SJSA1 (cell line): ENCODE data around the gene ME1. TPM values are rescaled to one million over a fixed set of nuclear protein-coding genes. Genes with fewer than 3 reads are reported as not detected.
"Not testable (repeated sequence)": the region's sequence is repeated elsewhere in the genome, so short reads cannot be mapped to it uniquely, and the experiment has no call there.

ENCODE experiments used
- DNase-seq, 2 experiments: peaks; one replicate each; pipeline ENCODE4 v3.0.0-alpha.2; 2015 to 2020; ENCODE audit warnings: low spot score in 2 of 2, low read depth in 1 of 2
- H3K27ac ChIP-seq: fragments of 250-450 bp; sonication (Bioruptor Pico); 2 replicates; pipeline ENCODE4 v1.5.1; 2020; ENCODE audit warnings: mild to moderate bottlenecking, moderate library complexity
- H3K27me3 ChIP-seq: fragments of 250-450 bp; sonication (Bioruptor Pico); replicated peaks from 2 replicates; pipeline ENCODE4 v1.5.1; 2020; ENCODE audit warnings: mild to moderate bottlenecking, moderate library complexity
- H3K36me3 ChIP-seq: fragments of 250-450 bp; sonication (Bioruptor Pico); 2 replicates; pipeline ENCODE4 v1.5.1; 2020; ENCODE audit warnings: mild to moderate bottlenecking
- H3K4me1 ChIP-seq: fragments of 250-450 bp; sonication (Bioruptor Pico); replicated peaks from 2 replicates; pipeline ENCODE4 v1.6.1; 2021; ENCODE audit warnings: mild to moderate bottlenecking
- H3K4me3 ChIP-seq: fragments of 250-450 bp; sonication (Bioruptor Pico); 2 replicates; pipeline ENCODE4 v1.5.1; 2020; ENCODE audit warnings: mild to moderate bottlenecking
- H3K9me3 ChIP-seq: fragments of 250-450 bp; sonication (Bioruptor Pico); replicated peaks from 2 replicates; pipeline ENCODE4 v1.5.1; 2020; ENCODE audit warnings: mild to moderate bottlenecking
- total RNA-seq: library from RNA; depleted of rRNA; stranded (reverse); fragments of >200 nt; shearing (Covaris generic); gene quantifications from 2 replicates; pipeline ENCODE4 v1.2.3, GENCODE V29; 2014

ME1 gene
- total RNA-seq, 1 experiment from 2014 or later = 54.7 TPM

DNA sequence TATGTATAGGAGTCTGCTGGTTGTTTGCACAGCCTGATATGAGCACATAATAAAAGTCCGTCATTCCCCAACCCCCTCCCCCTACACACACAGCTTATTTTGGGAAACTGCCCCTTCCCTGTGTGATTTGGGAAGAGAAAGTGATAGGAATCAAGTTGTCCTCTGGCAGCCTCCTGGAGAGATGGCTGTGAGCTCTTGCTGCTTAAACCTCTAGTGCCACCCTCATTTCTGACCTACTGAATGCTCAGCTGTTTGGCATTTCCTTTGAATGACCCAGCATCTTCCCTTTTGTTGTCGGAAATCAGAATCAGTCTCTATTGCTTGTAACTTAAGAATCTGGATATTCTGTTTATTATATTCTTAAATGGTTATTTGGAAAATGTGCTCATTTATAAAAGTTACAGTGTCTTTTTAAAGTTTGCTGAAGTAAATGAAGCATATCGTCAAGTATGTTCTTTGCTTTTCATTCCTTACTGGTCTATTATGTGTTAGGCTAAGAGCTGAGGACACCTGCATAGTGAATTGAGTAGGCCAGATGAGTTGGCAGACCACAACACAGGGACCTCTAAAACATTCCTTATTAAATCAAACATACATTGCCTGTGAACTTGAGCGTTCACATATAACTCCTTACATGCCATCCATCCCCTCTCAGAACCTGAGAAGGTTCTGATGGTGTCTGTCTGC is 232.2 kb downstream of the ME1 start:
- Histone ChIP-seq H3K4me3 (no peak overlapping the region), H3K4me1 (peaks cover 16% of the 10 kb centered on the region), H3K9me3 (no peaks in the 10 kb centered on the region), H3K36me3 (peaks cover 3% of the 10 kb centered on the region), H3K27ac (peak overlapping the region; percentile 43), H3K27me3 (no peaks in the 10 kb centered on the region)
- no peak for DNase-seq

DNA sequence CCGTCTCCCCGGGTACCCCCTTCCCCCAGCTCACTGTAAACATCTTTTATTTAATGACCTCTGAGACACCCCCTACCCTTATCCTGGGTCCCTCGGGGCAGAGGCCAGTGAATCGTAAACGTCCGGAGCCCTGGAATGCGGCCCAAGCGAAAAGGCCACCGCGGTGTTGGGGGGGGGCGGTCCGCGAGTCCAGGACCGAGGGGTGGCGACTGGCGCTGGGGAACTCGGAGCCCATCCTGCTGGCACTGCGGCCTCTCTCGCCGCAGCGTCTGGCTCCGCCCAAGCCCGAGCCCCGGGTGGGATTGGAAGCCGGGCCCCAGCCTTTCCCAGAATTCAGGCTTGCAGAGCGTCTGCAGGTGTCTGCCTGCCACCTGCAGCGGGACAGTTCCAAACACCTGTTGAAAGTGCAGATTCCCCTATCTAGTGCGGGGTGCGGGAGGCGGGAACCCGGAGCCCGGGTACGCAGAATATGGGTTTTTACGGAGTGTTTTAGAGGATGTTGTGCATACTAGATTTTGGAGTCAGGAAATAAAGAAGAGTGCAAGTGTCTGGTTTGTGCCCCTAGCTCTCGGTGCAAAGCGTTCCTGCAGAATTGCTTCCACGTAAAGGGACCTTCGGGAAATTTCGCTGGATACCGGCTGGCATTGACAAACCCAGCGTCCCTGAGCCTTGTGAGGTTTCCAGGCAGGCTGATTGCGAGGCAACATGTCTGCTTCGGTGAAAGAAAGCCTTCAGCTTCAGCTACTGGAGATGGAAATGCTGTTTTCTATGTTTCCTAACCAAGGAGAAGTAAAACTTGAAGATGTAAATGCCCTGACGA is 236.9 kb downstream of the ME1 start:
- Histone ChIP-seq H3K4me1 (peaks cover 11% of the 10 kb centered on the region), H3K36me3 (peaks cover 33% of the 10 kb centered on the region), H3K27me3 (no peaks in the 10 kb centered on the region), H3K4me3 (peak overlapping the region; percentile 75), H3K9me3 (no peaks in the 10 kb centered on the region), H3K27ac (peak overlapping the region; percentile 47)
- DNase-seq = peak in 1 of 2 experiments; percentile 58

DNA sequence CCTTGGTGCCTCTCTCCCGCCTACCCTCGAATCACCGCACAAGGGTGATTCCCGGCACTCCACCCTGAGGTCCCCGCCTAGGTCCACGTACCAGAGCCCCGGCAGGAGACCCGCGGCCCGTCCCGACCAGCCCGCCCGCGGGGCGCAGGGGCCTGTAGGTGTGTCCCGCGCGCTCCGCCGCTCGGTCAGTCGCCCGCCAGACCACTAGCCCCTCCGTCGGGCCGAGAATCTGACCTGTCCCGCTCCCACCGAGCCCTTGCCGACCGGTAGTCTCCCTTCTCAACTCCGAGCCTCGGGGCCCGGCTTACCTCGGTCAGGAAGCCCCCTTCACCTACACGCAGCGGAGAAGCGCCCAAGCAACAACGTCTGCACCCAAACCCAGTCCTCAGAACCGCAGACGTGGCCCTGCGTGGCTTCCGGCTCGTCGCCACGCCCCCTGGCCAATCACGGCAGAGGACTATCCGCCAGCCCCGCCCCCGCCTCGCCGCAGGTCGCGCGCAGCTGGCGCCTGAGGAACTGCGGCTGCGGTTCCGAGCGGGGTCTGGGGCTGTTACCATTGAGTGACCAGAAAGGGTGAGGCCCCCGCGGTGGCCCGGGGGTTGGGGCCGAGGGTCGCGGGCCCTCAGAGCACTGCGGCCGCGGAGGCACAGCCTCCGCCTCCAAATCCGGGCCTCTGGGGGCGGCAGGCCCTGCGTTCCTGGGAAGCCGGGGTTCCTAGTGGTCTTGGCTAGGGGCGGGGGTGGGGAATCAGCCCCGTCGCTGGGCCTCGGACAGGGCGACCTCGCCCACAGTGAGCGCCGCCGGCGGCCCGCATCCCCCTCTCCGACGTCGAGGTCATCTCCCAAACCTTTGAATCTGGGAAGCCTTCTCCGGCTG is 237.7 kb downstream of the ME1 start, which contains the start of the genes PGM3 and RWDD2A:
TSS of gene PGM3 (minus strand) at position 395 of the 876 bp plus-strand sequence. CDS start 2,253 bp downstream, outside the sequence.
TSS of gene RWDD2A (plus strand) at position 487 of the 876 bp plus-strand sequence. CDS start 1,095 bp downstream, outside the sequence.
- Histone ChIP-seq H3K9me3 (no peaks in the 10 kb centered on the region), H3K36me3 (peaks cover 41% of the 10 kb centered on the region), H3K27ac (peak within 1 kb of the TSS; percentile 47), H3K4me3 (peak within 1 kb of the TSS; percentile 75), H3K4me1 (peaks cover 5% of the 10 kb centered on the region), H3K27me3 (no peaks in the 10 kb centered on the region)
- DNase-seq = peak; percentile 88 to 89

DNA sequence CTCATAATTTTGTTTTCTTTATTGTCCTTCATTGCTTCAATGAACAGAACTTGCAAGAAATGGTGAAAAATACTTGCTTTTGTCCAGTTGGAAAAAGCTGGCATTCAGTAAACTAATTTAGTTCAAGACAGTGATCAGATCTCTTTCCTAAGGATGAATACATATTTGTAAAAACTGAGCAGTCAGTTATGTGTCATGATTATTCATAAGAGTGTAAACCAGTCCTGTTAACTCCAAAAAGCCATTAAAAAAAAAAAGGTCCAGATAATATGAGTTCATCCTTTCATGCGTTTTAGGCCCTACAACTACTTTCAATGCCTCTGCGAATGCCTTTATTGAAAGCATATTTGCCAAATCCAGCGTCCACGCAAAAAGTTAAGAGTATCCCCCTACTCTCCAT is 238.4 kb downstream of the ME1 start:
- peak overlapping the region; percentile 75 for H3K4me3 ChIP-seq
- H3K4me1 ChIP-seq = peaks cover 5% of the 10 kb centered on the region
- no peaks in the 10 kb centered on the region for H3K9me3 ChIP-seq
- H3K36me3 ChIP-seq = peaks cover 45% of the 10 kb centered on the region
- H3K27me3 ChIP-seq = no peaks in the 10 kb centered on the region
- no peak for DNase-seq
- peak overlapping the region; percentile 47; the same call in 1 of the 2 replicates for H3K27ac ChIP-seq

DNA sequence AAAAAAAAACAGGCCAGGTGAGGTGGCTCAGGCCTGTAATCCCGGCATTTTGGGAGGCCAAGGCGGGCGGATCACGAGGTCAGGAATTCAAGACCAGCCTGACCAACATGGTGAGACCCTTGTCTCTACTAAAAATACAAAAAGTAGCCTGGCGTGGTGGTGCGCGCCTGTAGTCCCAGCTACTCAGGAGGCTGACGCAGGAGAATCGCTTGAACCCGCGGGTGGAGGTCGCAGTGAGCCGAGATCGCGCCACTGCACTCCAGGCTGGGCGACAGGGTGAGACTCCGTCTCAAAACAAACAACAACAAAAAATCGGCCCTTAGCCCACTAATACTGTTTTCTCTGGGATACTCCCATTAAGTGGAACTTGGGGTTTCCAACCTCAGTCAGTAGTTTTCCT is 238.9 kb downstream of the ME1 start:
- not testable (repeated sequence) for H3K4me1 ChIP-seq, H3K27me3 ChIP-seq, H3K27ac ChIP-seq, H3K9me3 ChIP-seq, DNase-seq
- Histone ChIP-seq H3K4me3 (peak overlapping the region; percentile 75), H3K36me3 (peaks cover 50% of the 10 kb centered on the region)

DNA sequence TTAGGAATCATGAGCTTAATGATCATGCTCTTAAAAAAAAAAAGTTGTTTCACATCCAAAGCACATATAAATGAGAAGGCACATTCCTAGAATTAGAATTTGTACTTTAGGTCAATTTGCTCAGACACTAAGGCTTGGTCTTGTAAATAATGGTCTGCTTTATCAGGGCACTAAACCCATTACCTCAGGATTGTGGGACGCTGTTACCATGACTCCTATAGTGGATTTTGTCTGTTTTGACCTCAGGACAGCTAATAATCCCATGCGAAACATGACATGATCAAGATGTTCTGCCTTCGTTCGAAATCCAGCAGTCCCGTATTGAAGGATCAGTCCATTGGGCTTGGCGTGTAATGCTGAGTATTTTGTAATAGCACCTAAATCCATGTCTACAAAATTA is 240.2 kb downstream of the ME1 start:
- H3K27ac ChIP-seq = no peak overlapping the region
- peaks cover 61% of the 10 kb centered on the region for H3K36me3 ChIP-seq
- no peak overlapping the region for H3K4me3 ChIP-seq
- no peak for DNase-seq
- H3K4me1 ChIP-seq = peaks cover 5% of the 10 kb centered on the region
- H3K9me3 ChIP-seq = no peaks in the 10 kb centered on the region
- H3K27me3 ChIP-seq = no peaks in the 10 kb centered on the region

DNA sequence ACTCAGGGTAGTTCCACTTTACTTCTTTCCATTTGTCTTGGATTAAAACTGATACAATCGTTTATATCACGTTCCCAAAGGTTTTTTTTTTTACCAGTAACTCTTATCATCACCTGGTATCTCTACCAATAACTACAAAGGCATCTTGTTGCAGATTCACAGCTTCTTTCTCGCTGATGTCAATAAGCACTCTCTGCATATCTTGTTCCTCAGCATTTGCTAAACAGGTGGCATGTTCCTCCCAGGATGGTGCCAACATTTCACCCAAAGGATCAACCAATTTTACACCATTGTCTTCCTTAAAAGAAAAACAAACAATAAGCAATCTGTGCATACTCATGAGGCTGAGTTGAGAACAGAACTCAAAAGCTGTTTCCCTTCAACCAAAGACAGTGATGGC is 242.3 kb downstream of the ME1 start:
- Histone ChIP-seq H3K36me3 (peaks cover 79% of the 10 kb centered on the region), H3K4me1 (peaks cover 15% of the 10 kb centered on the region), H3K27ac (no peak overlapping the region), H3K4me3 (no peak overlapping the region), H3K9me3 (no peaks in the 10 kb centered on the region), H3K27me3 (no peaks in the 10 kb centered on the region)
- no peak for DNase-seq

DNA sequence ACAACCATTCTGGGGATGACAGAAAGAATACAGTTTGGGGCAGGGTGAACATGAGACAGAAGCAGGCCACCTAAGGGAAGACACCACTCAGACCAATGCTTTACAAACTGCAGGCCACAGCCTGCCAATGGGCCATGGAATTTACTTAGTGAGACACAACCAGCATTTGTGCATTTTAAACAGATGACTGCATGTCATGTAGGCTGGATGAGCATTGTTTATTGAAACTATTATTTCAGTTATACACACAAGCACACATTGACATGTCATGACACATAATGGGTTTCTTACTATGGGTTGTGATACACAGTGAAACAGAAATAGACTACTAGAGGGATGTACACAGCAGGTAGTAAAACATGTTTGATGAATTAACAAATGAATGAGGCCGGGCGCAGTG is 245.8 kb downstream of the ME1 start:
- DNase-seq = no peak
- no peak overlapping the region for H3K27ac ChIP-seq
- peaks cover 93% of the 10 kb centered on the region for H3K36me3 ChIP-seq
- no peak overlapping the region for H3K4me3 ChIP-seq
- H3K27me3 ChIP-seq = no peaks in the 10 kb centered on the region
- H3K4me1 ChIP-seq = peaks cover 22% of the 10 kb centered on the region
- H3K9me3 ChIP-seq = no peaks in the 10 kb centered on the region

DNA sequence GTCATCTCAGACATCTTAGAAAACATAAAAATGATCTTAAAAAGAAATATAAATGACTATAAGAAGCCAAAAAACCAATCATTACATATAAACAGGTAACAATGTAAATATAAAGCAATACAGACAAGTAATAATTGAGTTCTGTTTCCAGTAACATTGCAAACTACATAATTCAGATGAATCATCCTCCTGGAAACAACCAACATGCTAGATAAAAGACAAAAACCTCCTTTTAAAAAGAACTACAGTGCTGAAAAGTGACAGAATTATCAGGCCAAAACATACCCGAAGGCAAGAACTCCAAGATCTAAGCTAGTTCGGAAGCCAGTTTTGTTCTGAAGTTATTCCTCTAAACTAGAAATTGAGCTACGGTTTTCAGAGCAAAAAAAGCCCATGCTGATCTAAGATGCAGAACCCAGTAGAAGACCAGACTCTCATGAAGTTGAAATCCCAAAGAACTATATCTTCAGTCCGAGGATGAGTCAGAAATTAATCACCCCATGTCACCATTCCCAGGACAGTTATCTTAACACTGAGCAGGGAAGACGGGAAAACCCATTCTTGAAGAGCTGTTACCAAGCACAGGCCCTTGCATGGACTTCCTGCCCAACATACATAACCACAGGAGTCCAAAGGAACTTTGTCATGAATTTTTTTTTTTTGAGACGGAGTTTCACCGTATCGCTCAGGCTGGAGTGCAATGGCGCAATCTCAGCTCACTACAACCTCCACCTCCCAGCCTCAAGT is 247.6 kb downstream of the ME1 start:
- H3K36me3 ChIP-seq = peaks cover 88% of the 10 kb centered on the region
- peak overlapping the region; percentile 36 for H3K27ac ChIP-seq
- peaks cover 22% of the 10 kb centered on the region for H3K4me1 ChIP-seq
- H3K9me3 ChIP-seq = no peaks in the 10 kb centered on the region
- H3K27me3 ChIP-seq = no peaks in the 10 kb centered on the region
- H3K4me3 ChIP-seq = no peak overlapping the region
- peak; percentile 71 to 73 for DNase-seq

DNA sequence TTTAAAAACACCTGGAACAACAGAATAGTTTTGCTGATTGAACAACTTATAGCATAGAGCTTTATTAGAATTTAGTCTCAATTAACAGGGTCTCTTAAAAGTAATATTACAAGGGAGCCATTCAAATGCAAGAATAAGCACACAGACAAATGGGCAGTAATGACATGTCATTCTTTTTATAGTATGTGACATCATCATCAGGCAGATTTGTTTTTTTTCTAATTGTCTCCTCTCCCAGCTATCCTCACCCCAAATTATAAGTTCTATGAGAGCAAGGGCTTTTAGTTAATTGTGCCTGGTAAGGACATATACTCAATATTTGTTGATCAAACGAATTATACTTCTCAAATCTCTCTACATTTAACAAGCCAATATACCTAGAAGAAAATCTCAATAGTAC is 248.7 kb downstream of the ME1 start:
- no peak for DNase-seq
- Histone ChIP-seq H3K27ac (no peak overlapping the region), H3K27me3 (no peaks in the 10 kb centered on the region), H3K4me3 (no peak overlapping the region), H3K9me3 (no peaks in the 10 kb centered on the region), H3K36me3 (peaks cover 88% of the 10 kb centered on the region), H3K4me1 (peaks cover 22% of the 10 kb centered on the region)

DNA sequence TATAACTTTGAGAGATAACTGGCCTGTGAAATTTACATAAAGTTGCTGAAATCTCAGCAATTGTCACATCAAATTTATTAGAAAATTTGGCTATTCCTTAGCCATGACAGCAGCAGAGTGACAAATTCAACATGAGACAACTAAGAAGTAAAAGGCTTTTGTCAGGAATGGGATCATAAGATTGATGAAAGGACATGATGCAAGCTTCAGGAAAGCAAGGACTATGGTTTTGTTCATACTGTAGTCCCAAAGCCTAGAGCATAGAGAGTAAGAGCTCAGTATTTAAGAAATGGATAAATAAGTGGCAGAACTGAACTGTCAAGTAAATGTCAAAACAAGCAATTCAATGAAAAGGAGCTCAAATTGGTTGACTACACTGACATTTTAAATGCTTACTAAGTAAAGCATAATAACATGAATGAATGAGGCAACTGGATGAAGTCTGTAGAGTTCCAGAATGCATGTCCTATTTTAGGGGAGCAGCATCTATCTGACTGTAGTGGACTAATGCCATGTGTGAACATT is 250.4 kb downstream of the ME1 start:
- Histone ChIP-seq H3K27me3 (no peaks in the 10 kb centered on the region), H3K27ac (no peak overlapping the region), H3K4me3 (no peak overlapping the region), H3K4me1 (peaks cover 22% of the 10 kb centered on the region), H3K36me3 (peaks cover 90% of the 10 kb centered on the region), H3K9me3 (no peaks in the 10 kb centered on the region)
- DNase-seq = no peak

DNA sequence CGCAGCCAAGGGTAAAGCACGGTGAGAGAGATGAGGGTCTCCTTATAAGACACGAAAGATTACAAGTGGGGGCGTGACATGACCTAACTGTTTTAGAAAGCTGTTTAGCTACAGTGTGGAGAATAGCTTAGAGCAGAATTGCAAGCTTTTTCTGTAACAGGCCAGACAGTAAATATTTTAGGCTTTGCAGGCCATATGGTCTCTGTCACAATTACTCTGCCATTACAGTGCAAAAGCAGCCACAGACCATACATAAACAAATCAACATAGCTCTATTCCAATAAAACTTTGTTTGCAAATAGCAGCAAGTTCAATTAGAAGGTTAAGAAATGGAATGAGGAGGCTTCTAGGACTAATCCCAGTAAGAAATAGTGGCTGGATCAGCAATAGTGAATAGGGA is 254.6 kb downstream of the ME1 start:
- DNase-seq = no peak
- no peak overlapping the region for H3K4me3 ChIP-seq
- H3K27ac ChIP-seq = no peak overlapping the region
- H3K27me3 ChIP-seq = no peaks in the 10 kb centered on the region
- H3K36me3 ChIP-seq = peaks cover 88% of the 10 kb centered on the region
- H3K4me1 ChIP-seq = no peaks in the 10 kb centered on the region
- no peaks in the 10 kb centered on the region for H3K9me3 ChIP-seq

DNA sequence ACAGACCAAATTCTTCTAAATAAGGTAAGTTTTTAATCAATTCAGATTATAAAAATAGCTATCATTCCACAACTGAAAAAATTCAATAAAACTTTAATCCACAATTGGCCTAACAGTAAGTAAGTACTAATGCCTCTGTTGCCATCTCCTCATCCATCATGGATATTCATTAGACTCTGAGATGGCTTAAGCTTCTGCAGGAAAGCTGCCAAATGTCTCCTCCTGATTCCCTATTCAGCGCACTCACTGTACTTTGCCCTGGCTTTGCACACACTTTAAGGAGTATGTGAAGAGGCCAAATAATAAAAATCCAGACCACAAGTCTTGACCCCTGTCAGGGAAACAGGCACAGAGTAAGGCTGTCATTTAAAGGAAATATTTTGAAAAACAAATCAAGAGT is 261.3 kb downstream of the ME1 start:
- no peak for DNase-seq
- Histone ChIP-seq H3K36me3 (peaks cover 96% of the 10 kb centered on the region), H3K27ac (no peak overlapping the region), H3K27me3 (no peaks in the 10 kb centered on the region), H3K4me3 (no peak overlapping the region), H3K4me1 (no peaks in the 10 kb centered on the region), H3K9me3 (no peaks in the 10 kb centered on the region)
